ENCODE data around the gene KLHL25. TPM values are rescaled to one million over a fixed set of nuclear protein-coding genes. Genes with fewer than 3 reads are reported as not detected.
A peak's percentile ranks its signal among the peaks of the same experiment; 100 is the strongest.

Gene KLHL25
- polyA plus RNA-seq, 1 donor: 9.4 TPM

DNA sequence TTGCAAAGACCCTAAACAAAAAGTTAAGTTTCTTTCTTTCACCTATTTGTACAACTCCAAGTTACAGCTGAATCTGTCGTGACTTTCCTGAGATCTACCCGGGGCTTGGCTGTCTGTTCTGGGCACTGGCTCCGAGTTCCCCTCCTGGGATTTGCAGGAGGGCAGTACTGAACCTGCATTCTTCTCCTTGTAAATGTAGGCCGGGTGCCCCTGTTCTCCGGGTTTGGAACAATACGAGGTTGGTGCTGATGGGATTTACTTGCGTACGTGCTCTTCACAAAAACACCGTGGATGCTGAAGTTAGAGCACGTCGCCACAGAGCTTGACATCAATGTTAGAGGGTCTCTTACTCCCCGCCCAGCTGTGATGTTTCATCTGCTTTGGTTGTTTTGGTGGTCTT is 48.1 kb downstream of the KLHL25 start:
- no peak for DNase-seq

DNA sequence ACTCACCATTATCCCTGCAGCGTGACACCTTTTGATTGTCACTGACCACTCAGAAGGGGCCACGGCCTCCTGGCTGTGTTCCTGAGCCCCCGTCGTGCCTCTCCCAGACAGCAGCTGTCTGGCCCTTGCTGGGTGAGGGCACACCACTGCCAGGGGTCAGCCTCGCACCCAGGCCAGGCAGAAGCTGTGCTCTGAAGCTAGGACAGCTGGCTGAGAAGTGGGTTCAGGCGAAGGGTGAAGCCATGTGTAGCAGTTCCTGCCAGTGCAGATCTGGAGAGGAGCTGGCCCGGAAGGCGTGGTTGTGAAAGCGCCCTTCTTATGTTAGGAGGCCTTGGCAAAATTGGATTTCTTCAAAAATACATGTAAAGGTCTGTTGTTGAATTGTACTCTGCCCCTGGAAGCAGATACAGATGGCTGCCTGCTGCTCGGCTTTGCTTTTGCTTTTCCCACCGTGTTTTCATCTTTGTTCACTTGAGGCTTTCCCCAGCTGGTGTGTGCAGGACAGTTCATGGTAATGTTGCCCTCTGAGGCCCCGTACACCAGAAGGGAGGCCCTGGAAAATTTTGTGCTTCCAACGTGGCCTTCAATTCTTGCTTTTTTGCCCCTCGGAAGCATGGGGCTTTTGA is 49.1 kb downstream of the KLHL25 start:
- no peak for DNase-seq

DNA sequence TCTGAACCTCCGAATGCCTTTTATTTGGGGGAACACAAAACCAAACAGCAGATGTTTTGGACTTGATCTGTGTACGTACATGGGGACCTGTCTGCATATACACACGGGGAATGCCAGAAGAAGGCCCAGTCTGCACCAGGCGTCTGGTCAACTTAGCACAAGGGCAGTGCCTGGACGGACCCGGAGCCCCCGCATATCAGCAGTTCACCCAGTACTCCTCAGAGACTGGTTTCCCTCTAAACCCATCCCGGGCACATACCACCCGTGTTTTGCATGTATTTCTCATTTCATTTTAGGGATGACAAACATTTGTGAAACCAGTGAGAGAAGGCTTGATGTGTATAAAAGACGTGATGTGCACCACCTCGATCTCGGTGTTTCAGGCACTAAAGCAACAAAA is 49.7 kb downstream of the KLHL25 start:
- no peak for DNase-seq

DNA sequence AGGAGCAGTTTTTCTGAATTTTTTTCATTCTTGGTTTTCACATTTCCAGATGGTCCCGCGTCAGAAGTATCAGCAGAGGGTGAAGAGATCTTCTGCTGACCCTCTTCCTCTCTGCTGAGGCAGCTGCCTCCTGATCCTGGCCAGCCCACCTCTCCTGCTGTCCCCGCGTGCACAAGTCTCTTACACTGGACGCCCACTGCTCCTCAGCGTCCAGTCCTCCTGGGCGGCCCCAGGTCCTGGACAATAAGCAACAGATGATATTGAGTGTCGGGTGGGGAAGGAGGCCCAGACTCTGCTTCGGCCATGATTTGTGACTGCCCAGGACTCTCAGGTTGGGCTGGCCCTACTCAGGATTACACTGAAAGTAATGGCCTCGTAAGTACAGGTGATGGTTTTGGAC is 50.1 kb downstream of the KLHL25 start:
- no peak for DNase-seq

DNA sequence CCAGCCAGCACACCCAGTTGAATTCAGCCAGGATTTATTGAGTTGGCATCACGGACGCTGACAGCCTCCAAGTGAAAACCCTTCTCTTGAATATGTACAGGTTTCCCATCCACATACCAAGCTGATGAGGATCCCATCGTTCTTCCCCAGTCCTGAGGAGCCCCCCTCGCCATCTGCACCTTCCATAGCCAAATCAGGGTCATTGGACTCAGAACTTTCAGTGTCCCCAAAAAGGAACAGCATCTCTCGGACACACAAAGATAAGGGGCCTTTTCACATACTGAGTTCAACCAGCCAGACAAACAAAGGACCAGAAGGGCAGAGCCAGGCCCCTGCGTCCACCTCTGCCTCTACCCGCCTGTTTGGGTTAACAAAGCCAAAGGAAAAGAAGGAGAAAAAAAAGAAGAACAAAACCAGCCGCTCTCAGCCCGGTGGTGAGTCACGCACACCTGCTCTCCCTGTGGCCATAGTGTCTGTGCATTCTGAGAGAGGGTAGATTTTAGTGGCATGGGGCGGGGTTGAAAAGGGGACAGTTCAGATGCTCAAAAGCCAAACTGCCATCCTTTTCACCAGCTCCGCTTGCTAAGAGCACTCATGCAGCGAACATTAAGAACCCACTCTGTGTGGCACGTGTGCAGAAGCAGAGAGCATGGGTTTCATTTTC is 51.2 kb downstream of the KLHL25 start:
- DNase-seq: no peak

DNA sequence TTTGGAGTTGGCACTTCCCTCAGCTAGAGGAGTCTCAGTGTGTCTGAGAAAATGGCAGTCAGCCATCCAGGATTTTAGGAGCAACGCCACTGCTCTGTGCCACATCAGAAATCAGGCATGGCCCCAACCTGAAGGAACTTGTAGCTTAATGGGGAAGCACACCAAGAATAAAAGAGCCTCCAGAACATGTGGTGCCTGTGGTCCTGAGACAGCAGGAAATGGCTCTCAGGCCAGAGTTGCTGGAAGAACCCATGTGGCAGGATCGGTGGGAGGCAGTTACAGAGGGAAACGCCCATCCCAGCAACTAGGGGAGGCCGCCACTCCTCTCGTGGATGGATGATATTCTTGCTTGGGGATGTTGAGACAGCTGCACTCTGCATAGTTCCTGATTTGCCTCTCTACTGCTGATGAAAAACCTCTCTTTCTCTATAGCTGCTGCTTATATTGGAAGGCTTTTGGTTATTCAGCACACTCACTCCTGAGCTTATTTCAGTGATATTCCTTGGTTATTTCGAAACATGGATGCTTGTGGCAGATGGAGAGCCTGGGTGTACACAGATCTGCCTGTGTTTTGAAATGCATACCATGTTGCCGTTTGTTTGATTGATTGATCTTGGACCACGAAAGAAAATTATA is 52.4 kb downstream of the KLHL25 start:
- DNase-seq: no peak

DNA sequence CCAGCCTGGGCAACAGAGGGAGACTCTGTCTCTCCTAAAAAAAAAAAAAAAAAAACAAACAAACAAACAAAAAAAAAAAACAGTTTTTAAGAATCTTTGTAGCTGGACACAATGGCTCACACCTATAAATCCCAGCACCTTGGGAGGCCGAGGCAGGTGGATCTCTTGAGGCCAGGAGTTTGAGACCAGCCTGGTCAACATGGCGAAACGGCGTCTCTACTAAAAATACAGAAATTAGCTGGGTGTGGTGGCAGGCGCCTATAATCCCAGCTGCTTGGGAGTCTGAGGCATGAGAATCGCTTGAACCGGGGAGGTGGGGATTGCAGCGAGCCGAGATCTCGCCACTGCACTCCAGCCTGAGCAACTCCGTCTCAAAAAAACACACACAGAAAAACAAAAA is 53.1 kb downstream of the KLHL25 start:
- no peak for DNase-seq

DNA sequence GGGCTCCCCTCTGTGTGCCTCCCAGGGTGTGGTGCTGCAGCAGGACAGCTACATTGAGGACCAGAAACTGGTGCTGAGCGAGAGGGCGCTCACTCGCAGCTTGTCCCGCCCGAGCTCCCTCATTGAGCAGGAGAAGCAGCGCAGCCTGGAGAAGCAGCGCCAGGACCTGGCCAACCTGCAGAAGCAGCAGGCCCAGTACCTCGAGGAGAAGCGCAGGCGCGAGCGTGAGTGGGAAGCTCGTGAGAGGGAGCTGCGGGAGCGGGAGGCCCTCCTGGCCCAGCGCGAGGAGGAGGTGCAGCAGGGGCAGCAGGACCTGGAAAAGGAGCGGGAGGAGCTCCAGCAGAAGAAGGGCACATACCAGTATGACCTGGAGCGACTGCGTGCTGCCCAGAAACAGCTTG is 53.7 kb downstream of the KLHL25 start:
- no peak for DNase-seq

DNA sequence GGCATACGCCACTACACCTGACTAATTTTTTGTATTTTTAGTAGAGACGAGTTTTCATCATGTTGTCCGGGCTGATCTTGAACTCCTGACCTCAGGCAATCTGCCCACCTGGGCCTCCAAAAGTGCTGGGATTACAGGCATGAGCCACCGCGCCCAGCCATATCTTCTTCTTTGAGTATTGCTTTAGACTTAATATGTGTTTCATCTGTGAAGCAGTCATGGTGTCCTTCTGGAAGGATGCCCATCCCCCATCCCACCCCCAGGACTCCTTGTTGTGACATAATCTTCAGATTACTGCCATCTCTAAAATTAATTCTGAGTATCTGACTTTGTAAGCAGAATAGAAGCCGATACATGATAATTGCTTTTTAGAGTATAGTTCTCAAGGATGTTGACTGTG is 57.7 kb downstream of the KLHL25 start:
- DNase-seq: no peak

DNA sequence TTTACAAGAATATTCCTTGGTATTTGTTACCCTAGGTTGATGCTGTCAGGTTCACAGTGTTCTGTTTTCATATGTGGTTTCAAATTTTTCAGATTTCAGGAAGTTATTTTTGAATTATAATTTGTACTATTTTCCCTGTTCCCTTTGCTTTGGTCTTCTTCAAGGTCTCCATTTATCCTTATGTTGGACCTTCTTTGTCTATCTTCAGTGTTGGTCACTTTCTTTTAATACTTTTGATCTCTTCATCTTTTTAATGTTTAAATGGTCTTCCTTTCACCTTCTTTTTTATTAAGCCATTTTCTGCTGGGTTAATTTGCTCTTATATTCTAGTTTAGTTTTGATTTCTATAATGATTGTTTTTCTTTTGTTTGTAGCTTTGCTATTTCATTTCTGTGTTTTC is 61.3 kb downstream of the KLHL25 start:
- DNase-seq: no peak

DNA sequence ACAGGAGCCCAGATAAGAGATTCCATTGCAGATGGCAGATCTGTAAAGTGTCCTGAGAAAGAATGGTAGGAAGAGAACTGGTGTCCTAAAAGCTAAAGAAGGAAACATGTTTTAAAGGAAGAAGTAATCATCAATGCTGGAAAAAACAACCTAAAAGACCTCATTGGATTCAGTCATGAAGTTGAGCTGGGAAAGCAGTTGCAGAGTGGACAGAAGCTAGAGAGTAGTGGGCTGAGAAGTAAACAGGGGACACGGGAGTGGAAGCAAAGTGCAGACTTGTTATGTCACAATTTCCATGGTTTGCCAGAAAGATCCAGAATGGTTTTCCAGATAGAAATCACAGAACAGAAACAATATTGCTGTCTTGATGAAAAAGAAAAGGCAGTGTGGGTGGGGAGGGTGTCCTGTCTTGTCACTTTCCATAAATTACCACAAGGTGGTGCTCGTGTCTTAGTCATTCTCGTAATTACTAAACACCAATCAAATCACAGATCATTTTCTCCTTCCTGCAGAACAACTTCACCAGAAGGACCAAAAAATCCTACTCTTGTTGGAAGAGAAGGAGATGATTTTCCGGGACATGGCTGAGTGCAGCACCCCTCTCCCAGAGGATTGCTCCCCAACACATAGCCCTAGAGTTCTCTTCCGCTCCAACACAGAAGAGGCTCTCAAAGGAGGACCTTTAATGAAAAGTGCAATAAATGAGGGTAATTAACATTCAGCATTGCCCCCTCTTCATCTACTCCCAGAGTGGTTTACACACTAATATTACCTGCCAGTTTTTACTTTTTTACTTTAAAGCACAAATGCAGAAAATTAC is 64.5 kb downstream of the KLHL25 start:
- DNase-seq: peak; percentile 69

DNA sequence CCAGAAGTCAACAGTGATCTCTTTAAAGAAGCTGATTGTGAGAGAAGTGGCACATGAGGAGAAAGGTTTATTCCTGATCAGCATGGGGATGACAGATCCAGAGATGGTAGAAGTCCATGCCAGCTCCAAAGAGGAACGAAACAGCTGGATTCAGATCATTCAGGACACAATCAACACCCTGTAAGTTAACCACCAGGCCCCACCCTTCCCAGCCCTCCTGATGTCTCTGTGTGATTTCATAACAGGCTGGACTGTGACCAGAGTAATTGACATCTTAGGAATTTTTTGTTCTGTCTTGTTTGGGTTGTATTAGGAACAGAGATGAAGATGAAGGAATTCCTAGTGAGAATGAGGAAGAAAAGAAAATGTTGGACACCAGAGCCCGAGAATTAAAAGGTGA is 67.7 kb downstream of the KLHL25 start:
- DNase-seq: no peak

DNA sequence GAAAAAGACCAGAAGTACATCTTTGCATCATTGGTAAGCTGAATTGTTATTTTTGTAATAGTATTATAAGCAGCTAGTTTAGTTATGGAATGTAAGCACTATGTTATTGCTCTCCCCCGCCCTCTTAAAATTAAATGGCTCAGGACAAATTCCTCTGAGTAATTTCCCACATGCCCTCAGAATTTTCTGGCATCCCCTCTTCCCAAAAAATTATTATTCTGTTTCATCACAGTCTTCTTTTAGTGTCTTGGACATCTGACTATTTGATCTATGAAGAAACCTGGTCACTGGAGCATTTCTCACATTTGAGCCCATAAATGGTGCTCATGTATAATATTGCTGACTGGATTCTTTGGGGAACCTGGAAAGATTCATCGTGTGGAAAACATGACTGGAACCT is 68.3 kb downstream of the KLHL25 start:
- DNase-seq: no peak

DNA sequence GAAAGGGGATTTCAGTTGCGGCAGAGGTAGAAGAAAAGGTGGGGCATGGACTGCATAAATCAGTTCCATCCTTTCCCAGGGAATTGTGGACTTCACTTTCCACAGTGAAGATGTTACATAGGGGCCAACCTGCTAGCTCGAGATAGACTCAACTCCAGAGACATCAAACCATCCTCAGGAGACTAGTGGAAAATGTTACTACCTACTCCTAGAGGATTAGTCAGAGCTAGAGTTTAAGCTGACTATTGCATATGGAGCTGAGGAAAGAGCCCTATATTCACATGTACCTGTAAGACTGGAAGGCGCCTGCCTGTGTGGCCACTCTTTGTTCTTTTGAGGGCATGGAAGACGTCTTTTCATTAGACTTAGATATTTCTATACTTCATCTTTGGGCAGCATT is 69.2 kb downstream of the KLHL25 start:
- DNase-seq: no peak

DNA sequence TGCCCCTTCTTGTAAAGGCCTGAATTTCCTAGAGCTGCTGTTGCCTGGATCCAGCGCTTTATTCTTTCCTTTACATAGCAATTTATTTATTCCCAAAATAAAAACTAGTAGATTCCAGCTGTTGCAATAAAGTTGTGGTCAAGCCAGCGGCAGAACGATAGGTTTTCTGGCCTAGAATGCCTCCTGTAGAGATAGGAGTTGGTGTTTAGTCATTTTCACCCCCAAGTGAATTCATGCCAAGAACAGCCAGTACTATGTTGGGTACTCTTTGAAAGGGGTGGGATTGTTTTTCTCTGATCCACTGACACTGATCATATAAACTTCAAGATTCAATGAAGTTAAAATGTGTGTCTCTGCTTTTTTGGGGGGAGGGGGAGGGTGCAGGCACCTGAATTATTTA is 69.7 kb downstream of the KLHL25 start:
- DNase-seq: no peak

DNA sequence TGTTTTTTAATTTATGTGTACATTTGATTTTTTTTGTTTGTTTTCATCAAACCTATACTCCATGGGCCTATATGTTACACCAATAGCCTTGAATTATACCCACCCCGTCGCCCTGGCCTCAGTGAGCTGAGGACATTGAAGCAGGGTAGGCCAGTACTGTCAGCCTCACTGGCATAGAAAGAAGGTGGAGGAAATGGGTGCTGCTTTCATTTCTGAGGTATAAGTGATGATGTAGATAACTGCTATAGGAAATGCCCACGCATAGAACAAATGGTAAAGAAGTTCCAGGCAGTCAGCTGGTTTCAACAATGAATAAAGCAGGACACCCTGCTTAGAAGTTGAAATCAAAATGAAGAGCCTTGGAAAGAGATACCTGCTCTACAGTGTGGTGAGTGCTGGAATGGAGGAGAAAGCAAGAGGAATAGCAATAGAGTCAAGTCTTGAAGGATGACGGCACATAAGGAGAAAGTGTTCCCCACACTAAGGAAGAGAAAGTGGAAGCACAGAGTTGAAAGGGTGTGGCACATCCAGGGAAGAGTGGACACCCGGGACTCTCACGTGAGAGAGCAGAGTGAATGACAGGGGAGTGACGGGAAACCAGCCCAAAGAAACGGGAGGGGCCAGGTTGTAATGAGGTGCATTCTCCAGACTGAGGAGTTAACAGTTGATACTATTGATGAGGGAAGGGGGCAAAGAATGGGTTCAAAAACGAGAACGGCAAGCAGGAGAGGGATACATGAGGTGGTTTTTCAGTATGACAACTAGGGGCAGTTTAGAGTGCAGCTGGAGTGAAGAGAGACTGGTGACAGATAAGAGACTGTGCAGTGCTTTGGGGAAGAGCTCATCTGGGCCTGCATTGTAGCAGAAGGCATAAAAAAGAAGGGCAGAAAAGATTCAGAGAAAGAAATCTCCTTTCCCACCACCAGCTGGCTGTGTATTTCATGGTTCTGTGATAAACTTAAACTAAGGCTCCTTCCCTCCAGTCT is 70.5 kb downstream of the KLHL25 start:
- no peak for DNase-seq

DNA sequence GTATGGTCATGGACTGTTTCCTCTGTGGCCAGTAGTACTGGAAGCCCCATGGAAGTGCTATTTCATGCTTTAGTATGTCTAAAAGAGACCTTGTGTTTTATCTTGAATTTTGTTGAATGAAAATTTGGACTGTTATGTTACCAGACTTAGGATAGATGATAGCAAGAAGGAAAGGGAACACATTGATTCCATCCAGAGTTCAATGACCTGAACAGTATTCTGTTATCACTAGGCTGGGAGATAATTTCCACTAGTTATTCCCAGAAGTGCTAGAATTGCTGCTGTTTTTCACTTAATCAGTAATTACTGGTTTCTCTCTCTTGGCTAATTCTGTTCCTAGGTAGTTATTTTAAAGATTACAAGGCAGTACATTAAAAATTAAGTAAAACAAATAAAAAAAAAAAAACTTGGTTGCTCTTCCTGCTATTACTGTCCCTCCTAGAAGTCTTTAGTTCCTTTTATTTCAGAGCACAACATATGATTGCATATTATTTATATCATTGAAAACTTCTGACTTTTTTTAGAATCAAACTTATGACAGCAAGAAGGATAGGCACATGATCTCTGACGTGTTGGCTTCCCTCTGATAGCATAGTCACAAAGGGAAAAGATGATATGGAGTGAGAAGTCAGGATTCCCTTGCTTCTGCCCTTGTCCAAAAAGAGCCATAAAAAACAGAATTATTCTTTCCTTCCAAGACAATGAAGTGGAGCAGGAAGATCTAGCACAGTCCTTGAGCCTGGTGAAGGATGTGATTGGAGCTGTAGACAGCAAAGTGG is 72.2 kb downstream of the KLHL25 start:
- no peak for DNase-seq

DNA sequence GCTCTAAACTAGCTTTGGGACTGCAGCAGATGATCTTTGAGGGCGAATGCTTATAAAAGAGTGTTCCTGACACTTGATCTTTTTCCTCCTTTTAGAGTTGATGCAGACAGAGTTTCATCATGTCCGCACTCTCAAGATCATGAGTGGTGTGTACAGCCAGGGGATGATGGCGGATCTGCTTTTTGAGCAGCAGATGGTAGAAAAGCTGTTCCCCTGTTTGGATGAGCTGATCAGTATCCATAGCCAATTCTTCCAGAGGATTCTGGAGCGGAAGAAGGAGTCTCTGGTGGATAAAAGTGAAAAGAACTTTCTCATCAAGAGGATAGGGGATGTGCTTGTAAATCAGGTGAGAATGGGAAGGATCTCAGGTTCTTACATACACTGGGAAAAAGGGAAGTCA is 75.7 kb downstream of the KLHL25 start:
- DNase-seq: no peak

DNA sequence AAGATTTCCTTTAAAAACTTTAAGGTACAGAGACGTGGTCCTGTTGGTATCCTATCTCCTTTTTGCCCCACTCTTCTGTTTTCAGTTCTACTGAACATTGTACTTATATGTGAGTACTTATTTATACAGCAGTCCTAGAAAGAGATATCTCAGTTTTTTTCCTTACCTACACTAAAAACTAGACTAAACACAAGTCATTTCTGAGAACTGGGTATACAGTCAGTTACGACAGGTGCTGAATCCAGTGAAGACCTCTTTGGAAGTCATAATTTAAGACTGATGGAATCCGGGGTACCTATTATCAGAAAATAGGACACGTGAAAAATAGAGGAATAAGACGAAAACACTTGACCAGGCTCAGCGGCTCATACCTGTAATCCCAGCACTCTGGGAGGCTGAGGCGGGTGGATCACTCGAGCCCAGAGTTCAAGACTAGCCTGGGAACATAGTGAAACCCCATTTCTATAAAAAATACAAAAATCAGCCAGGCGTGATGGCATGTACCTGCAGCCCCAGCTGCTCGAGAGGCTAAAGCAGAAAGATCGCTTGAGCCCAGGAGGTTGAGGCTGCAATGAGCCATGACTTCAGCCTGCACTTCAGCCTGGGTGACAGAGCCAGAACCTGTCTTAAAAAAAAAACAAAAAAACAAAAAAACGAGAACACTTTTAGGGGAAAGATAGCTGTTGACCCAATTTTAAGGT is 76.3 kb downstream of the KLHL25 start:
- DNase-seq: no peak

DNA sequence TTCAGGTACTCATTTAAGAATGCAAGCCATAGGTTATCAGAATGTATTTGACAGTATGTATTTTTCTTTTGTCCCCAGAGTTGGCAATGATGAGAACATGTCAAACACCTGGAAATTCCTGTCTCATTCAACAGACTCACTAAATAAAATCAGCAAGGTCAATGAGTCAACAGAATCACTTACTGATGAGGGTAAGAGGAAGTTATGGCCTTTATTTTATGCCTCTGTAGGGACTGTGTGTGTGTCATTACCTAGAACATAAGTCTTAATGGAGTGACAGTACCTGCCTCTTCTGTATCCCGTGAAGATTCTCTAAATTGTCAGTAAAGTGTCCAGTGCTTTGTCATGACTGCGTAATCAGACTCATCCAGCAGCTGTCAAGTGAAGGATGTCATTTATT is 77.5 kb downstream of the KLHL25 start:
- no peak for DNase-seq

DNA sequence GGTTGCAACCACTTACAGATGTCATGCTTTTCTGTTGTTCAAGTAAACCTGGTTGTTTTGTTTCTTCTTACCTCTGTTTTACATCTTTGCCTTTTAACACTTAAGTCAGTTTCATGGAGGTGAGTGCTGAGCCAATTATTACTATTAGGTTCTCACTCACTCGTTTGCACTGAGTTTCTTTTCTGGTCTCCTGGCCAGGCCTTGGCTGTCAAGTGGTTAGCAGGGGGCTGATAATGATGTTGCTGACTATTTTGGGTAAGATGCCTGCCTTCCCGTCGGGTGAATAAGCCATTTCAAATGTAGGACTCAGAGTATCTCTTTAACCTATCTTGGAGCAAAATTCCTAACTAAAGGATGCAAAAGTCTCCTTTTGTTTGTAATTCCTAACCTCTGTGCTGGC is 78.5 kb downstream of the KLHL25 start:
- no peak for DNase-seq

All from hindlimb muscle (tissue), 1 donor.